Neuron (in vitro differentiated cells): ENCODE data around the gene PLEKHB2.
A peak's percentile ranks its signal among the peaks of the same experiment; 100 is the strongest.
"Not testable (repeated sequence)": the region's sequence is repeated elsewhere in the genome, so short reads cannot be mapped to it uniquely, and the experiment has no call there.

Experiments used
- H2AFZ ChIP-seq: one replicate; pipeline ENCODE4 v1.6.1; 2013; ENCODE audit warnings: low read depth, mild to moderate bottlenecking, inconsistent platforms, low read length, moderate library complexity
- H3K27me3 ChIP-seq: one replicate; pipeline ENCODE4 v1.6.1; 2013; ENCODE audit warnings: low read length; ENCODE audit not compliant: insufficient read depth
- H3K36me3 ChIP-seq: one replicate; pipeline ENCODE4 v1.6.1; 2013; ENCODE audit warnings: low read length; ENCODE audit not compliant: insufficient read depth
- H3K4me1 ChIP-seq: one replicate; pipeline ENCODE4 v1.6.1; 2013; ENCODE audit warnings: low read length; ENCODE audit not compliant: insufficient read depth
- H3K4me3 ChIP-seq: 2 replicates; pipeline ENCODE4 v1.5.1; 2013; ENCODE audit warnings: mild to moderate bottlenecking, low read length, moderate library complexity
- H3K9me3 ChIP-seq: one replicate; pipeline ENCODE4 v1.6.1; 2013; ENCODE audit warnings: low read length

The PLEKHB2 gene

GRCh38 chr2:131105950-131106801 lies 1.0 kb downstream of the PLEKHB2 start:
- peaks cover 19% of the 10 kb centered on the region for H3K4me1 ChIP-seq
- H3K27me3 ChIP-seq: no peaks in the 10 kb centered on the region
- peak overlapping the region; percentile 72 for H3K4me3 ChIP-seq
- H3K9me3 ChIP-seq: no peaks in the 10 kb centered on the region
- H3K36me3 ChIP-seq: no peaks in the 10 kb centered on the region
- H2AFZ ChIP-seq: peak overlapping the region; percentile 92

DNA sequence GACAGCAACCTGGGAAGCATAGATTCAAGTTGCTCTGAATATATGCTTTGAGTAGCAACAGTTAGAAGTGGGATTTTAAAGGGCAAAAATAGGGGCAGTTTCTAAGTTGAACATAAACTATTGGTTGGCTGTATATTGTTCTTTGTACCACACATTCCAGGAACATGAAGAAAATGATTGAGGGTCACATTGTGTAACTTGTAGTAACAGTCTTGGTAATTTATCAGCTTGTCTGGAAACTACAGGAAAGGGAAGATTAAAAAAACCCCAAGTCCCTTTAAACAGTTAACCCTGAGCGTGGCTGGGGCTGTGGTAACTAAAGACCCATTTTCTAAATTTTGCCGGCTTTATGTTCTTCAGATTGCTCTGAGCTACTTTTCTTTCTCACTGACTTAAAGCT lies 7.4 kb downstream of the PLEKHB2 start:
- H3K4me3 ChIP-seq: no peak overlapping the region
- no peaks in the 10 kb centered on the region for H3K9me3 ChIP-seq
- H2AFZ ChIP-seq: no peak overlapping the region
- H3K27me3 ChIP-seq: no peaks in the 10 kb centered on the region
- no peaks in the 10 kb centered on the region for H3K4me1 ChIP-seq
- no peaks in the 10 kb centered on the region for H3K36me3 ChIP-seq

DNA sequence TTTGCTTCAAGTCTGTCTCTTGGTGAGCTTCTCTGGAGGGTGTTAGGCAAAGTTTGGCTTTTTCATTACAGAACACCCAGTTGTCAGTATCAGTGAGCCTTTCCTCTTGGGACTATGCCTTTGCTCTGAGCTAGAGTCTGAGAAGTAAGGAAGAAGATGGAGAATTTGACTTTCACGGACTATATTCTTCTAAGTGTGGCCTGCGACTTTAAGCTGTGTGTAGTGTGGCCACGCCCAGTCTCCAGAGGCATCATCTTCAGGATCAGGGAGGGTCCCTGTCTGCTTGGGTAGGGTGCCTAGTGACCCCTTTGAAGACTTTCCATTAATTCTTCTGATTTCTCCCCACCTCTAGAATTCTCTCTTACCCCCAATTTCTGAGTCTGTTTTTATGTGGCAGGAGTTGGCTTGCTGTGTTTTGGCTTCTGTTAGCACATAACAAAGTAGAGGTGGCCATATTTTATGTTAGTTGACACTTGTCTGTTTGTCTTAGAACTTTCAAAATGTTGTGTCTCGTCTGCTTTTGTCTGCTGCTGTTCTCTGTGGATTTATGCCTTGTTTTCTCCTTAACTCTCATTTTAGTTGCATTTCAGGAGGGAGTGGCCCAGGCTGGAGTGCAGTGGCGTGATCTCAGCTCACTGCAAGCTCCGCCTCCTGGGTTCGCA lies 8.6 kb downstream of the PLEKHB2 start:
- no peaks in the 10 kb centered on the region for H3K36me3 ChIP-seq
- H3K4me1 ChIP-seq: no peaks in the 10 kb centered on the region
- no peak overlapping the region for H3K4me3 ChIP-seq
- H3K27me3 ChIP-seq: no peaks in the 10 kb centered on the region
- no peak overlapping the region for H2AFZ ChIP-seq
- no peaks in the 10 kb centered on the region for H3K9me3 ChIP-seq

DNA sequence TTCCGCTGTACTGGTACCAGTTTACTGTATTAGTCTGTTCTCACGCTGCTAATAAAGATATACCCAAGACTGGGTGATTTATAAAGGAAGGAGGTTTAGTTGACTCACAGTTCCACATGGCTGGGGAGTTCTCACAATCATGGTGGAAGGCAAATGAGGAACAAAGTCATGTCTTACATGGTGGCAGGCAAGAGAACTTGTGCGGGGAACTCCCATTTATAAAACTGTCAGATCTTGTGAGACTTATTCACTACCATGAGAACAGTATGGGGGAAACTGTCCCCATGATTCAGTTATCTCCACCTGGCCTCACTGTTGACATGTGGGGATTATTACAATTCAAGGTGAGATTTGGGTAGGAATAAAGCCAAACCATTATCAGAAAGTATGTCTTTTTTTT lies 9.8 kb downstream of the PLEKHB2 start:
- H2AFZ ChIP-seq, H3K4me1 ChIP-seq, H3K4me3 ChIP-seq, H3K27me3 ChIP-seq, H3K36me3 ChIP-seq, H3K9me3 ChIP-seq: not testable (repeated sequence)

DNA sequence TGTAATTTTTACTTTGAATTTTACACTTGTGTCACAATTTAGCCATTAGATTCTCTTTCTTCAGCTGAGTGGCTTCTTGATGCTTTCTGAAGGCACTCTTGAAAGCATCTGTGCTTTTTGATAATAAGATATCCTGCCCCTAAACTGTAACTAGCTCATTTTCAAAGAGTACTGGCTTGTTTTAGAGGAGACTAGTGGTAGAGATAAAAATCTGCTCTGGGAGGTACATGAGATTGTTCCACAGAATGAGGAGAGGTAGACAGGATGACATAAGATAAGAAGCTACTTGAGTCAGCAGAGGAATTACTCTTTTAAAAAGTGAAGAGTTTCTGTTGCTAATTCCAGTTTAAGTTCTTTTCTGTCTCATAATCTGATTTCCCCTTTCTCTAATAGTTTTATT lies 10.6 kb downstream of the PLEKHB2 start:
- Histone ChIP-seq H3K36me3 (no peaks in the 10 kb centered on the region), H2AFZ (no peak overlapping the region), H3K9me3 (no peaks in the 10 kb centered on the region), H3K4me1 (no peaks in the 10 kb centered on the region), H3K27me3 (no peaks in the 10 kb centered on the region), H3K4me3 (no peak overlapping the region)

DNA sequence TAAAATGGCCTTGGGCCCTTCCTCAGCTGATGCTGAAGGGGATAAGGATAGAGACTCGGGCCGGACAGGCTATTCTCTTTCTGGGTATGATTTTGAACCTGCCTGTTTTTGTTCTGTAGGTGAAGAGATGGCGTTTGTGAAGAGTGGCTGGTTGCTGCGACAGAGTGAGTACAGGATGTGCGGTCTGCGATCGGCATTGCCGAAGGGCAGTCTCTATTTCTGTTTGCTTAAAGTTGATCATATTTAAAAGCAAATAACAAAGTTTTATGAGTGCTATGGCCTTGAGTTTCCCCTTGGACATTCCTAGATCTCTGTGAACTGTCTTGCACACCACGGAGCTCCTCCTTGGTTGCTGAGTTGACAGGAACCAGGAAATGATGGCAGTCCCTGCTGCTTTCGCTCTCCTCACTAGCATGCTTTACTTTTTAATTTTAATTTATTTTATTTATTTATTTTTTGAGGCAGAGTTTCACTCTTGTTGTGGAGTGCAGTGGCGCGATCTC lies 15.7 kb downstream of the PLEKHB2 start:
- Histone ChIP-seq H3K4me3 (no peak overlapping the region), H3K36me3 (peaks cover 17% of the 10 kb centered on the region), H3K9me3 (no peaks in the 10 kb centered on the region), H2AFZ (no peak overlapping the region), H3K4me1 (no peaks in the 10 kb centered on the region), H3K27me3 (no peaks in the 10 kb centered on the region)

GRCh38 chr2:131121464-131121863 lies 16.3 kb downstream of the PLEKHB2 start:
- Histone ChIP-seq H3K4me1 (no peaks in the 10 kb centered on the region), H3K9me3 (no peaks in the 10 kb centered on the region), H3K27me3 (no peaks in the 10 kb centered on the region), H3K4me3 (no peak overlapping the region), H2AFZ (no peak overlapping the region), H3K36me3 (peaks cover 23% of the 10 kb centered on the region)

DNA sequence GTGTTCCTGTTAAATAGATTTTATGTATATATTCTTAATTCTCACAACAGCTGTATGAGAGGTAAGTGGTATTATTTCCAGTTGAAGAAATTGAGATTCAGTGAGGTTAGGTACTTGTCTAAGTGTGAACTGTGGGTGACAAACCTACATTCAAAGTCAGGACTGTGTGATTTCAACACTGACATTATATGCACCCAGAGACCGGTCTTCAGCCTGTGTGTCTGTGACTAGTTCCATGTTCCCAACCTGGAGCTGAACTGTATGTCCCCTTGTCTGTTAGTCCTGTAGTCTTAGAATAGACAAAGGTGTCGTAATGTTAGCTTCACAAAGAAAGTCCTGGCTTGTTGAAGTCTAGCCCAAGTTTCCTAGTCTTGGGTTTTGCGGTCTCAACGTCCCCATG lies 17.4 kb downstream of the PLEKHB2 start:
- H3K4me1 ChIP-seq: no peaks in the 10 kb centered on the region
- H3K36me3 ChIP-seq: peaks cover 33% of the 10 kb centered on the region
- no peaks in the 10 kb centered on the region for H3K27me3 ChIP-seq
- H3K9me3 ChIP-seq: no peaks in the 10 kb centered on the region
- no peak overlapping the region for H3K4me3 ChIP-seq
- no peak overlapping the region for H2AFZ ChIP-seq

GRCh38 chr2:131123192-131123591 lies 18.1 kb downstream of the PLEKHB2 start:
- peaks cover 40% of the 10 kb centered on the region for H3K36me3 ChIP-seq
- H2AFZ ChIP-seq: no peak overlapping the region
- H3K4me1 ChIP-seq: no peaks in the 10 kb centered on the region
- no peaks in the 10 kb centered on the region for H3K9me3 ChIP-seq
- no peak overlapping the region for H3K4me3 ChIP-seq
- H3K27me3 ChIP-seq: no peaks in the 10 kb centered on the region

GRCh38 chr2:131125195-131125757 lies 20.1 kb downstream of the PLEKHB2 start:
- H3K4me1 ChIP-seq: no peaks in the 10 kb centered on the region
- no peak overlapping the region for H3K4me3 ChIP-seq
- no peaks in the 10 kb centered on the region for H3K27me3 ChIP-seq
- no peak overlapping the region for H2AFZ ChIP-seq
- H3K36me3 ChIP-seq: peaks cover 53% of the 10 kb centered on the region
- no peaks in the 10 kb centered on the region for H3K9me3 ChIP-seq

GRCh38 chr2:131126436-131126835 lies 21.3 kb downstream of the PLEKHB2 start:
- Histone ChIP-seq H3K9me3 (no peaks in the 10 kb centered on the region), H3K36me3 (peaks cover 59% of the 10 kb centered on the region)

DNA sequence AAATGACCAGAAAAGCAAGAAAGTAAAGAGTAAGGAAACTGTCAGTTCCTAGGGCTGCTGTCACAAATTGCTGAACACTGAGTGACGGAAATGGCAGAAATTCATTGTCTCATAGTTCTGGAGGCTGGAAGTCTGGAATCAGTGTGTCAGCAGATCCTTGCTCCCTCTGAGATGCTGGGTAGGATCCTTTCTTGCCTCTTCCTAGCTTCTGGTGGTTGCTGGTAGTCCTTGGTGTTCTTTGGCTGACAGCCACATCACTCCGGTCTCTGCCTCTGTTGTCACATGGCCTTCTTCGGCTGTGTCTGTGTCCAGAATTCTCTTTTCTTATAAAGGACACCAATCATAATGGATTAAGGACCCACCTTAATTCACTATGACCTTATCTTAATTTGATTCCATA lies 21.9 kb downstream of the PLEKHB2 start:
- no peak overlapping the region for H3K4me3 ChIP-seq
- H3K36me3 ChIP-seq: peaks cover 65% of the 10 kb centered on the region
- no peaks in the 10 kb centered on the region for H3K27me3 ChIP-seq
- H3K9me3 ChIP-seq: no peaks in the 10 kb centered on the region
- H3K4me1 ChIP-seq: no peaks in the 10 kb centered on the region
- H2AFZ ChIP-seq: no peak overlapping the region

More at GRCh38 chr2:131126436-131126835, 21.3 kb downstream of the PLEKHB2 start:
- Histone ChIP-seq H3K4me3 (no peak overlapping the region), H3K4me1 (no peaks in the 10 kb centered on the region), H3K27me3 (no peaks in the 10 kb centered on the region), H2AFZ (no peak overlapping the region)

DNA sequence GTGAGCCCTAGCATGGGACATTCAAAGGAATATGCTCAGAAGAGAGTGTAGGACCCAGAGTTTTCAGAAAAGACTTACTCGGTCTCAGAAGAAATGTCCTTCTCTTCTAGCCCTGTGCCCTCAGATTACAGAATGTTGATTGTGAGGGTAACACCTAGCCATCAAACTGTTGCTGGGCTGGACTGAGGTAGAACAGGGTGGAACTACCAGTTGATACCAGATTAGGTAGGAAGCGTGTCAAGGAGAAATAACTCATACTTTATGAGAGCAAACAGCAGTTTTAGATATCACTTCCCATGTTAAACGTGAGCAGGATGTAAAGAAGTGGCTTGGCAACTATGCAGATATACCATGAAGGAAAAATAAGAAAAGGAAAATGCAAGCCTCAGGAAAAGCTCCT lies 22.8 kb downstream of the PLEKHB2 start:
- H3K36me3 ChIP-seq: peaks cover 61% of the 10 kb centered on the region
- H3K27me3 ChIP-seq: no peaks in the 10 kb centered on the region
- H3K4me1 ChIP-seq: no peaks in the 10 kb centered on the region
- H3K4me3 ChIP-seq: no peak overlapping the region
- H3K9me3 ChIP-seq: no peaks in the 10 kb centered on the region
- H2AFZ ChIP-seq: no peak overlapping the region
